ENCODE data around the gene UBXN1.

DNA sequence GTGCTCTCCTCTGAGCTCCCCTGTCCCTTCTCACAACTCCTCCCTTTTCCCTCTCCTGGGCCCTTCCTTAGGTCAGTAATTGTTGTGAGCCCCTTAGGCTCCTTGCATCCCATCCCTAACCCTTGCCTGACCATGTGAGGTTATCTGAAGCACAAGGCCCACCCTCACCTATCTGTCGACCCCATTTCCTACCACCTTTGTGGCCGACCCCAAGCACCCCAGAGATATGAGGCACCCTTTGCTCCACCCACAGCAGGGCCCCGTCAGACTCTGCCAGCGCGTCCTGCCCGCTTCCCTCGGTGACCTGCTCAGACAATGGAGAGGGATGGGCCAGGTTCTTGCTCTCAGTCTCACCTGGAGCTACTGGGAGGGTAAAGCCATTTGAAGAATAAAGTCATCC lies 29.9 kb upstream of the UBXN1 start:
- TF ChIP-seq, protein P1, sequence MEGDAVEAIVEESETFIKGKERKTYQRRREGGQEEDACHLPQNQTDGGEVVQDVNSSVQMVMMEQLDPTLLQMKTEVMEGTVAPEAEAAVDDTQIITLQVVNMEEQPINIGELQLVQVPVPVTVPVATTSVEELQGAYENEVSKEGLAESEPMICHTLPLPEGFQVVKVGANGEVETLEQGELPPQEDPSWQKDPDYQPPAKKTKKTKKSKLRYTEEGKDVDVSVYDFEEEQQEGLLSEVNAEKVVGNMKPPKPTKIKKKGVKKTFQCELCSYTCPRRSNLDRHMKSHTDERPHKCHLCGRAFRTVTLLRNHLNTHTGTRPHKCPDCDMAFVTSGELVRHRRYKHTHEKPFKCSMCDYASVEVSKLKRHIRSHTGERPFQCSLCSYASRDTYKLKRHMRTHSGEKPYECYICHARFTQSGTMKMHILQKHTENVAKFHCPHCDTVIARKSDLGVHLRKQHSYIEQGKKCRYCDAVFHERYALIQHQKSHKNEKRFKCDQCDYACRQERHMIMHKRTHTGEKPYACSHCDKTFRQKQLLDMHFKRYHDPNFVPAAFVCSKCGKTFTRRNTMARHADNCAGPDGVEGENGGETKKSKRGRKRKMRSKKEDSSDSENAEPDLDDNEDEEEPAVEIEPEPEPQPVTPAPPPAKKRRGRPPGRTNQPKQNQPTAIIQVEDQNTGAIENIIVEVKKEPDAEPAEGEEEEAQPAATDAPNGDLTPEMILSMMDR (IDR thresholded peaks at IDR 0.05): no peak
- TF ChIP-seq POLR2A (IDR thresholded peaks at IDR 0.05): no peak
